Neural cell (in vitro differentiated cells): ENCODE measurements around the gene ZNF175. TPM values are rescaled to one million over a fixed set of nuclear protein-coding genes. Genes with fewer than 3 reads are reported as not detected.

Experiments used
- H2AFZ ChIP-seq: fragments of 200-600, 300-800 bp; sonication (generic), shearing (Covaris generic); 2 replicates; pipeline ENCODE4 v1.6.0; 2014; ENCODE audit warnings: low read depth, mild to moderate bottlenecking, antibody characterized with exemption, low read length, moderate library complexity
- H3F3A ChIP-seq: fragments of 200-600 bp; shearing (Covaris generic); 2 replicates; pipeline ENCODE4 v1.6.1; 2016; ENCODE audit warnings: mild to moderate bottlenecking, moderate library complexity, mixed read lengths, antibody characterized with exemption, low read length; ENCODE audit not compliant: insufficient read depth, poor library complexity, severe bottlenecking
- H3K27ac ChIP-seq: fragments of 200-600, 300-800 bp; sonication (generic), shearing (Covaris generic); 2 replicates; pipeline ENCODE4 v1.5.1; 2014; ENCODE audit warnings: mild to moderate bottlenecking, low read length, moderate library complexity
- H3K27me3 ChIP-seq: fragments of 300-800, 200-600 bp; sonication (generic), shearing (Covaris generic); 2 replicates; pipeline ENCODE4 v1.6.0; 2014; ENCODE audit warnings: mild to moderate bottlenecking, low read depth, low read length, moderate library complexity; ENCODE audit not compliant: insufficient read depth
- H3K36me3 ChIP-seq: fragments of 300-800, 200-600 bp; sonication (generic), shearing (Covaris generic); 2 replicates; pipeline ENCODE4 v1.5.1; 2014; ENCODE audit warnings: mild to moderate bottlenecking, antibody characterized with exemption, low read length, moderate library complexity; ENCODE audit not compliant: insufficient read depth
- H3K4me2 ChIP-seq: fragments of 300-800, 200-600 bp; sonication (generic), shearing (Covaris generic); 2 replicates; pipeline ENCODE4 v1.6.0; 2014; ENCODE audit warnings: mild to moderate bottlenecking, low read length
- H3K4me3 ChIP-seq: fragments of 300-800, 200-600 bp; sonication (generic), shearing (Covaris generic); 2 replicates; pipeline ENCODE4 v1.5.1; 2014; ENCODE audit warnings: mild to moderate bottlenecking, low read length, moderate library complexity
- H3K79me2 ChIP-seq: fragments of 200-600 bp; shearing (Covaris generic); replicated peaks from 2 replicates; pipeline ENCODE4 v1.6.0; 2014; ENCODE audit warnings: mild to moderate bottlenecking, low read length, moderate library complexity; ENCODE audit not compliant: insufficient read depth
- H3K9ac ChIP-seq: fragments of 300-800, 200-600 bp; sonication (generic), shearing (Covaris generic); 2 replicates; pipeline ENCODE4 v1.6.1; 2016; ENCODE audit warnings: mild to moderate bottlenecking, low read length, mixed read lengths
- H3K9me2 ChIP-seq: fragments of 200-600 bp; shearing (Covaris generic); 2 replicates; pipeline ENCODE4 v1.6.1; 2016; ENCODE audit warnings: mild to moderate bottlenecking, low read length, mixed read lengths; ENCODE audit not compliant: insufficient read depth
- H3K9me3 ChIP-seq: fragments of 200-600, 300-800 bp; sonication (generic), shearing (Covaris generic); 2 replicates; pipeline ENCODE4 v1.6.1; 2016; ENCODE audit warnings: mild to moderate bottlenecking, mixed run types, low read length, moderate library complexity, mixed read lengths
- H4K20me1 ChIP-seq: fragments of 200-600 bp; shearing (Covaris generic); 2 replicates; pipeline ENCODE4 v1.6.1; 2016; ENCODE audit warnings: mild to moderate bottlenecking, mixed run types; ENCODE audit not compliant: insufficient read depth
- CTCF ChIP-seq: fragments of 450-650 bp; IDR thresholded peaks from 2 replicates; pipeline ENCODE4 v1.5.1; 2014; ENCODE audit warnings: antibody characterized with exemption, mild to moderate bottlenecking, moderate library complexity; ENCODE audit not compliant: poor library complexity, severe bottlenecking
- EP300 ChIP-seq: fragments of 450-650 bp; conservative IDR thresholded peaks from 2 replicates; pipeline ENCODE4 v1.6.1; 2014; ENCODE audit warnings: antibody characterized with exemption, mild to moderate bottlenecking, moderate library complexity; ENCODE audit not compliant: poor library complexity, severe bottlenecking
- MXI1 ChIP-seq: fragments of 450-650 bp; conservative IDR thresholded peaks from 2 replicates; pipeline ENCODE4 v1.6.1; 2014; ENCODE audit warnings: antibody characterized with exemption, mild to moderate bottlenecking; ENCODE audit not compliant: poor library complexity, severe bottlenecking
- POLR2AphosphoS5 ChIP-seq: IDR thresholded peaks from 2 replicates; pipeline ENCODE4 v1.6.1; 2012
- RAD21 ChIP-seq: fragments of 450-650 bp; conservative IDR thresholded peaks from 2 replicates; pipeline ENCODE4 v1.6.1; 2014; ENCODE audit warnings: antibody characterized with exemption, mild to moderate bottlenecking, moderate library complexity
- SMC3 ChIP-seq: fragments of 450-650 bp; conservative IDR thresholded peaks from 2 replicates; pipeline ENCODE4 v1.6.1; 2014; ENCODE audit warnings: antibody characterized with exemption, mild to moderate bottlenecking, moderate library complexity; ENCODE audit not compliant: poor library complexity
- TAF1 ChIP-seq: IDR thresholded peaks from 2 replicates; pipeline ENCODE4 v1.6.1; 2012; ENCODE audit warnings: low read depth
- polyA plus RNA-seq: library from polyadenylated mRNA; depleted of rRNA; stranded (reverse); fragments of >200 nt; gene quantifications from 2 replicates; pipeline ENCODE4 v1.2.3, GENCODE V29; 2014
- TF ChIP-seq, protein P1 (sequence below): IDR thresholded peaks from 2 replicates; pipeline ENCODE4 v1.6.1; 2012; ENCODE audit warnings: borderline replicate concordance

ZNF175 gene
- polyA plus RNA-seq, 1 donor from 2014 or later, result 10.9 TPM

DNA sequence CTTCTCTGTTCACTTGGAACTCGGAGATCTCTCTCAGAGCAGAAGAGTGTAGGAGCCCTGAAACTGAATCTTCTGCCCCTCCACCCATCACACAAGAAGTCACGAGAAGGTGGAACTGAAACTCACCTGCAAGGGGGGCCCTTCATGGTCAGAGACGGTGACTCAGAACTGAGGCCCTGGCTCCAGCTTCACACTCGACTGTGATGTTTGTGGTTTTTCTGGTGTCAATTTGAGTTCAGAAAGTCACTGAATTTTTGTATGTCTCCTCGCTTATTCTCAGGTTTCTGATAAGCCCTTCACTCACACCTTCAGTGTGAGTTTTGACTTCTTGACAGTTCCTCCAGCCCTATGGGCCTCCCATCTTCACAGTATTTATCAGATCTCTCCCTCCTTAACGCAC is 36.0 kb downstream of the ZNF175 start:
- no peaks in the 10 kb centered on the region for H4K20me1 ChIP-seq
- H3K9me2 ChIP-seq, result no peaks in the 10 kb centered on the region
- no peaks in the 10 kb centered on the region for H3K79me2 ChIP-seq
- H3K36me3 ChIP-seq, result no peaks in the 10 kb centered on the region
- H3K27ac ChIP-seq, result no peak overlapping the region
- H3K9ac ChIP-seq, result no peak overlapping the region
- TF ChIP-seq EP300 (no peak), RAD21 (no peak), SMC3 (no peak), MXI1 (no peak)
- TF ChIP-seq, protein P1, sequence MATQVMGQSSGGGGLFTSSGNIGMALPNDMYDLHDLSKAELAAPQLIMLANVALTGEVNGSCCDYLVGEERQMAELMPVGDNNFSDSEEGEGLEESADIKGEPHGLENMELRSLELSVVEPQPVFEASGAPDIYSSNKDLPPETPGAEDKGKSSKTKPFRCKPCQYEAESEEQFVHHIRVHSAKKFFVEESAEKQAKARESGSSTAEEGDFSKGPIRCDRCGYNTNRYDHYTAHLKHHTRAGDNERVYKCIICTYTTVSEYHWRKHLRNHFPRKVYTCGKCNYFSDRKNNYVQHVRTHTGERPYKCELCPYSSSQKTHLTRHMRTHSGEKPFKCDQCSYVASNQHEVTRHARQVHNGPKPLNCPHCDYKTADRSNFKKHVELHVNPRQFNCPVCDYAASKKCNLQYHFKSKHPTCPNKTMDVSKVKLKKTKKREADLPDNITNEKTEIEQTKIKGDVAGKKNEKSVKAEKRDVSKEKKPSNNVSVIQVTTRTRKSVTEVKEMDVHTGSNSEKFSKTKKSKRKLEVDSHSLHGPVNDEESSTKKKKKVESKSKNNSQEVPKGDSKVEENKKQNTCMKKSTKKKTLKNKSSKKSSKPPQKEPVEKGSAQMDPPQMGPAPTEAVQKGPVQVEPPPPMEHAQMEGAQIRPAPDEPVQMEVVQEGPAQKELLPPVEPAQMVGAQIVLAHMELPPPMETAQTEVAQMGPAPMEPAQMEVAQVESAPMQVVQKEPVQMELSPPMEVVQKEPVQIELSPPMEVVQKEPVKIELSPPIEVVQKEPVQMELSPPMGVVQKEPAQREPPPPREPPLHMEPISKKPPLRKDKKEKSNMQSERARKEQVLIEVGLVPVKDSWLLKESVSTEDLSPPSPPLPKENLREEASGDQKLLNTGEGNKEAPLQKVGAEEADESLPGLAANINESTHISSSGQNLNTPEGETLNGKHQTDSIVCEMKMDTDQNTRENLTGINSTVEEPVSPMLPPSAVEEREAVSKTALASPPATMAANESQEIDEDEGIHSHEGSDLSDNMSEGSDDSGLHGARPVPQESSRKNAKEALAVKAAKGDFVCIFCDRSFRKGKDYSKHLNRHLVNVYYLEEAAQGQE, result no peak
- H3K27me3 ChIP-seq, result no peaks in the 10 kb centered on the region
- H3K4me2 ChIP-seq, result no peak overlapping the region
- no peak overlapping the region for H3K4me3 ChIP-seq
- no peaks in the 10 kb centered on the region for H3K9me3 ChIP-seq
- H3F3A ChIP-seq, result no peaks in the 10 kb centered on the region
- no peak overlapping the region for H2AFZ ChIP-seq

- Histone ChIP-seq H3K36me3 (no peaks in the 10 kb centered on the region), H3K27ac (no peak overlapping the region), H3K9ac (no peak overlapping the region), H3F3A (no peaks in the 10 kb centered on the region), H3K4me2 (no peak overlapping the region), H3K27me3 (no peaks in the 10 kb centered on the region), H3K9me3 (no peaks in the 10 kb centered on the region), H3K9me2 (no peaks in the 10 kb centered on the region), H3K4me3 (no peak overlapping the region), H2AFZ (no peak overlapping the region), H3K79me2 (no peaks in the 10 kb centered on the region), H4K20me1 (no peaks in the 10 kb centered on the region)
- TF ChIP-seq EP300, result no peak
- TF ChIP-seq, protein P1, result peak; percentile 70
Observed at GRCh38 chr19:51607920-51608562, 37.0 kb downstream of the ZNF175 start.

DNA sequence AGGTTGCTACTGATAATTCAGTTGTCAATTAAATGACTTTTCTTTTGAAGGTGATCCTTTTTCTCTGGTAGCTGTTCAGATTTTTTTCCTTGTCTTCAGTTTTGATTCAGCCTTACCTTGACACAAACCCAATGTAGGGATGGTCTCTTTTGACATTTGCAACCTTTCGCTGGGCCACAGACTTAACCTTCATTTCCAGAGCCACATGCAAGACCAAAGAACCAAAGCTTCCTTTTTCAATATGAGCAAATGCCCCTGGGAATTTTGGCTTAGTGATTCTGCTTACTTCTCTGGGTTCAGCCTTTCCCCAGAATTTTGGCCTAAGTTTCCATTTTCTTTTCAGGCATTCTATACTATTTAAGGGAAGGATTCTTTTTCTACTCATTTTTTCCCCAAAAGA is 39.5 kb downstream of the ZNF175 start:
- no peaks in the 10 kb centered on the region for H4K20me1 ChIP-seq
- H3F3A ChIP-seq, result no peaks in the 10 kb centered on the region
- H3K4me2 ChIP-seq, result no peak overlapping the region
- H3K27ac ChIP-seq, result no peak overlapping the region
- no peaks in the 10 kb centered on the region for H3K79me2 ChIP-seq
- H3K9me2 ChIP-seq, result no peaks in the 10 kb centered on the region
- H3K4me3 ChIP-seq, result no peak overlapping the region
- H3K9me3 ChIP-seq, result no peaks in the 10 kb centered on the region
- no peak overlapping the region for H2AFZ ChIP-seq
- H3K27me3 ChIP-seq, result no peaks in the 10 kb centered on the region
- H3K9ac ChIP-seq, result no peak overlapping the region
- no peaks in the 10 kb centered on the region for H3K36me3 ChIP-seq
- TF ChIP-seq RAD21 (no peak), CTCF (no peak), TAF1 (no peak), EP300 (no peak), POLR2AphosphoS5 (no peak), SMC3 (no peak)
- TF ChIP-seq, protein P1, result no peak
